ENCODE data around the gene IFT88.

DNA sequence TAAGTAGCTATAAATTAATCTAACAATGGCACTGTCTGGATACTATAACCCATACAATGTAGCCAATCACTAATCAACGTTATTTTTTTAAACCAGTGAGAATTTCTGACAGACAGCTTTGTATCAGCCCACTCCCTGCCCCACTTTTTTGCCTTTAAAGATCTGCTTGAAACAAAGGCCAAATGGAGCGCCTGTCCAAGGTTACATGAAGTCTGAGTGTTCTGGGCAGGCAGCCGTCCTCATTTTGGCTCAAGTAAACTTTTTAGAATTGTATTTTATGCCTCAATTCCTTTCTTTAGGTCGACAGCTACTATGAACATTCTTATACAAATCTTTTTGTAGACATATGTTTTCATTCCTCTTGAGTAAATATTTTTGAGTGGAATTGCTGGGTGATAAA is 6.2 kb downstream of the IFT88 start:
- TF ChIP-seq, protein P1, sequence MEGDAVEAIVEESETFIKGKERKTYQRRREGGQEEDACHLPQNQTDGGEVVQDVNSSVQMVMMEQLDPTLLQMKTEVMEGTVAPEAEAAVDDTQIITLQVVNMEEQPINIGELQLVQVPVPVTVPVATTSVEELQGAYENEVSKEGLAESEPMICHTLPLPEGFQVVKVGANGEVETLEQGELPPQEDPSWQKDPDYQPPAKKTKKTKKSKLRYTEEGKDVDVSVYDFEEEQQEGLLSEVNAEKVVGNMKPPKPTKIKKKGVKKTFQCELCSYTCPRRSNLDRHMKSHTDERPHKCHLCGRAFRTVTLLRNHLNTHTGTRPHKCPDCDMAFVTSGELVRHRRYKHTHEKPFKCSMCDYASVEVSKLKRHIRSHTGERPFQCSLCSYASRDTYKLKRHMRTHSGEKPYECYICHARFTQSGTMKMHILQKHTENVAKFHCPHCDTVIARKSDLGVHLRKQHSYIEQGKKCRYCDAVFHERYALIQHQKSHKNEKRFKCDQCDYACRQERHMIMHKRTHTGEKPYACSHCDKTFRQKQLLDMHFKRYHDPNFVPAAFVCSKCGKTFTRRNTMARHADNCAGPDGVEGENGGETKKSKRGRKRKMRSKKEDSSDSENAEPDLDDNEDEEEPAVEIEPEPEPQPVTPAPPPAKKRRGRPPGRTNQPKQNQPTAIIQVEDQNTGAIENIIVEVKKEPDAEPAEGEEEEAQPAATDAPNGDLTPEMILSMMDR (conservative IDR thresholded peaks at IDR 0.05 in 1 of 2, IDR thresholded peaks at IDR 0.05 in 1 of 2; ENCODE audit: extremely low read depth in 1 of 2, insufficient read depth in 1 of 2, low read depth in 1 of 2, low read length in 2 of 2): no peak
- no peak for TF ChIP-seq EZH2 (IDR thresholded peaks at IDR 0.05; ENCODE audit: borderline replicate concordance, low read length)

All from mammary epithelial cell (primary cell).